GM21619 (cell line): ENCODE data around the gene DDX56.

ENCODE experiments used
- ATAC-seq: cut with Tn5 transposase; IDR thresholded peaks from one replicate; pipeline ENCODE4 v1.9.1; 2021; ENCODE audit not compliant: unreplicated experiment

Gene DDX56, protein sequence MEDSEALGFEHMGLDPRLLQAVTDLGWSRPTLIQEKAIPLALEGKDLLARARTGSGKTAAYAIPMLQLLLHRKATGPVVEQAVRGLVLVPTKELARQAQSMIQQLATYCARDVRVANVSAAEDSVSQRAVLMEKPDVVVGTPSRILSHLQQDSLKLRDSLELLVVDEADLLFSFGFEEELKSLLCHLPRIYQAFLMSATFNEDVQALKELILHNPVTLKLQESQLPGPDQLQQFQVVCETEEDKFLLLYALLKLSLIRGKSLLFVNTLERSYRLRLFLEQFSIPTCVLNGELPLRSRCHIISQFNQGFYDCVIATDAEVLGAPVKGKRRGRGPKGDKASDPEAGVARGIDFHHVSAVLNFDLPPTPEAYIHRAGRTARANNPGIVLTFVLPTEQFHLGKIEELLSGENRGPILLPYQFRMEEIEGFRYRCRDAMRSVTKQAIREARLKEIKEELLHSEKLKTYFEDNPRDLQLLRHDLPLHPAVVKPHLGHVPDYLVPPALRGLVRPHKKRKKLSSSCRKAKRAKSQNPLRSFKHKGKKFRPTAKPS

GRCh38 chr7:44573464-44574286 is at the start of gene DDX56:
DDX56 (minus strand) TSS chr7:44573908; CDS start chr7:44573895, 13 bp downstream.
- peak; percentile 93 for ATAC-seq

DNA sequence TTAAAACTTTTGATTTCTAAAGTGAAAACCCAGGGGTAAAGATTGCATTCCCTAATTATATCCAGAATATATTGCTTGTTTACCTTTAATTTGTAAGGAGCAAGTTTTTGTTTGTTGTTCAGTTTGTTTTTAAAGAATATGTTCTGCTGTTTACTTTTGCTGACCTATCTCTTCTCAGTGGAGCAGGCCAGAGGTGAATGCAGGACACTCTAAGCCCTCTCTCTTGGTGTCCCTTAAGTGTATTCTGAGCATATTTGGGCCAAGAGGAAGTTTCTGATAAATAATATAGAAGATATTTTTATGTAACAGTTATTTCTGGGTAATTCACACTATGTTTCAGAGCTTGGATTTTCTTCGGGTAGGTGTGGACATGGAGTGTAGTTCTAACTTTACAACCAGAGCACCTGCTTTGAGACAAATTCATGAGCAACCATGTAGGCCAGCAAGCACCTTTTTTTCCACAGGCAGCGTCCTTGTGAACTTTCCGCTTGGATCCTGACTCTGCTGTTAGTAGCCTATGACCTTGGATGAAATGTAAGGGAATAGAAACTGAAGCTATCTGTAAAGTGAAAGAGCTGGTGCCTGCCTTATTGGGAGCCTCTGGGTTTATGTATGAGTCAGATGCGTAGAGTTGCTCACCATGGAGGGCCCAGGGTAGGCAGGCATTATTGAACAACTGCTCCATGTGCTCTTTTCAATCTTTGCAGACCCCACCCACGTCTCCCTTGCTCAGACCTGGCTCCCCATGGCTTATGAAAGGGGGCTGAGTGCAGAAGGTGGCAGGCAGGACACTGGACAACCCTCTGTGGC is 48.8 kb upstream of the DDX56 start:
- peak; percentile 78 for ATAC-seq

- no peak for ATAC-seq
These were observed 48.0 kb upstream of the DDX56 start for GRCh38 chr7:44621750-44622103.

DNA sequence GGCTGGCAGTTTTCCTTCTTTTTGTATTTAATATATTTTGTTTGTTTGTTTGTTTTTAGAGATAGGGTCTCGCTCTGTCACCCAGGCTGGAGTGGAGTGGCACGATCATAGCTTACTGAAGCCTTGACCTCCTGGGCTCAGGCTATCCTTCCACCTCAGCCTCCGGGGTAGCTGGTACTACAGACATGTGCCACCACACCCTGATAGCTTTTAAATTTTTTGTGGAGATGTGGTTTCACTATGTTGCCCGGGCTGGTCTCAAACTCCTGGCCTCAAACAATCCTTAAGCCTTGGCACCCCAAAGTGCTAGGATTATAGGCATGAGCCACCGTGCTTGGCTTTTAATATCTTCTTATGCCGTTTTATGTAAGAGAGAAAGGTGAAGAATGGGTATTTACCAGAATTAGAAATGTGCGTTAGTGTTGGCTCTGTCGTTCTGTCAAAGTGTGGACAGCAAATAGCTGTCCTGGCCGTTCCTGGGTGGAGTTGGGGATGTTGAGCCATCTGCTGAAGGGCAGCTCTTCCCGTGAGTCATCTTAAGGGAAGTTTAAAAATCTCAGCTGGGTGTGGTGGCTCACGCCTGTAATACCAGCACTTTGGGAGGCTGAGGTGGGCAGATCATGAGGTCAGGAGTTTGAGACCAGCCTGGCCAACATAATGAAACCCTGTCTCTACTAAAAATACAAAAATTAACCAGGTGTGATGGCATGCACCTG is 47.5 kb upstream of the DDX56 start:
- ATAC-seq: no peak

GRCh38 chr7:44618753-44619152 is 45.0 kb upstream of the DDX56 start:
- no peak for ATAC-seq

- ATAC-seq: no peak
These were observed 44.3 kb upstream of the DDX56 start for GRCh38 chr7:44618045-44618444.

DNA sequence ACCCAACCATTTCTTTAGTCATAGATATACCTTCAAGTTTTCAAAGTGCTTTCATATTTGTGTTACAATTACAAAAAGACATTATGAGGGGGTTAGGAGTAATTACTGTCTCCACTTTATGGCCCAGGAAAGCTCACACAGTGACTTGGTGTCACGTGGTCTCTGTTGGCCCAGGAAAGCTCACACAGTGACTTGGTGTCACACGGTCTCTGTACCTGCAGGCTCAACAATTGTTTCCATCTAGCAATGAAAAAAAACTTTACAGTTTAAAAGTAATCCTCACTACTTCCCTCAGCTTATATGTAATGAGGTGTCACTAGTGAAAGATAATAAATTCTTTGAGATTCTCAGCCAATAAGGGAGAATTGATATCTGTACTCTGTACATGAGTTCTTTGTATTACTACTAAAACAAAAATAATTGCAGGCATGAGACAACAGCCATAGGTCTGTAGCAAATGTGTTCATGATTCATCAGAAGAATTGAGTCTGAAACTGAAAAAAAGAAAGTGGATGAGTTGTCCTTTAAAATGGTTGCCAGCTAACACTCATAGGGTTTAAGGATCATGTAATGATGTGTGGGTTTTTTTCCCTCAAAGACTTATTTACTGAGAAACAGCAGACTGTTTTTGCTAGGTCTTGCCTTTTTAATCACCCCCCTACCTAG is 43.6 kb upstream of the DDX56 start:
- no peak for ATAC-seq

GRCh38 chr7:44616545-44616944 is 42.8 kb upstream of the DDX56 start:
- ATAC-seq: no peak

- ATAC-seq: no peak
These were observed 42.1 kb upstream of the DDX56 start for GRCh38 chr7:44615793-44616192.

- no peak for ATAC-seq
These were observed 41.5 kb upstream of the DDX56 start for GRCh38 chr7:44615149-44615611.

DNA sequence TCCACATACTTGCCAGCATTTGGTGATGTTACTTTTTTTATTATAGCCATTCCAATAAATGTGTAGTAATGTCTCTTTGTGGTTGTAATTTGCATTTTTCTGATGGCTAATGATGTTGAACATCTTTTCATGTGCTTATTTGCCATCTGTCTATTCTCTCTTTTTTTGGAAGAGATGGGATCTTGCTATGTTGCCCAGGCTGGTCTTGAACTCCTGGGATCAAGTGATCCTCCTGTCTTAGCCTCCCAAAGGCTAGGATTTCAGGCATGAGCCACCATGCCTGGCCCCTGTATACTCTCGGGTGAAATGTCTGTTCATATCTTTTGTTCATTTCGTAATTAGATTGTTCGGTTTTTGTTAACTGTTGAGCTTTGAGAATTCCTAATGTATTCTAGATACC is 36.1 kb upstream of the DDX56 start:
- ATAC-seq: no peak

DNA sequence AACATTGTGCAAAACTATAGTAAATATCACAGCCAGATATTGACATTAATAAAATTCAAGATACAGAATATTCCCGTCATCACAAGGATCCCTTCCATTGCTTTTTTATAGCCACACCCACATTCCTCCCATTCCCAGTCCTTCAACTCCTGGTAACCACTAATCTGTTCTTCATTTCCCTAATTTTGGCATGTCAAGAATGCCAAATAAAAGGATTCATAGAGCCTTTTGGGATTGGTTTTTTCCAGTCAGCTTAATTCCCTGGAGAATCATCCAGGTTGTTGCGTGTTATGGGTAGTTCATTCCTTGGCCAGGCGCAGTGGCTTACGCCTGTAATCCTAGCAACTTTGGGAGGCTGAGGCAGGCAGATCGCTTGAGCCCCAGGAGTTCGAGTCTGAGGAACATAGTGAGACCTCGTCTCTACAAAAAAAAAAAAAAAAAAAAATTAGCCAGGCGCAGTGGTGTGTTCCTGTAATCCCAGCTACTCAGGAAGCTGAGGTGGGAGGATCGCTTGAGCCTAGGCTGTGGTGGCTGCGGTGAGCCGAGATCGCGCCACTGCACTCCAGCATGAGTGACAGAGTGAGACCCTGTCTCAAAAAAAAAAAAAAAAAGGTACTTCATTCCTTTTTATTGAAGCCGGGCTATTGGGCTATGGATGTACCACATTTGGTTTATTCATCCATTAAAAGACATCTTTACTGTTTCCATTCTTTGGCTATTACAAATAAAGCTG is 35.4 kb upstream of the DDX56 start:
- no peak for ATAC-seq

DNA sequence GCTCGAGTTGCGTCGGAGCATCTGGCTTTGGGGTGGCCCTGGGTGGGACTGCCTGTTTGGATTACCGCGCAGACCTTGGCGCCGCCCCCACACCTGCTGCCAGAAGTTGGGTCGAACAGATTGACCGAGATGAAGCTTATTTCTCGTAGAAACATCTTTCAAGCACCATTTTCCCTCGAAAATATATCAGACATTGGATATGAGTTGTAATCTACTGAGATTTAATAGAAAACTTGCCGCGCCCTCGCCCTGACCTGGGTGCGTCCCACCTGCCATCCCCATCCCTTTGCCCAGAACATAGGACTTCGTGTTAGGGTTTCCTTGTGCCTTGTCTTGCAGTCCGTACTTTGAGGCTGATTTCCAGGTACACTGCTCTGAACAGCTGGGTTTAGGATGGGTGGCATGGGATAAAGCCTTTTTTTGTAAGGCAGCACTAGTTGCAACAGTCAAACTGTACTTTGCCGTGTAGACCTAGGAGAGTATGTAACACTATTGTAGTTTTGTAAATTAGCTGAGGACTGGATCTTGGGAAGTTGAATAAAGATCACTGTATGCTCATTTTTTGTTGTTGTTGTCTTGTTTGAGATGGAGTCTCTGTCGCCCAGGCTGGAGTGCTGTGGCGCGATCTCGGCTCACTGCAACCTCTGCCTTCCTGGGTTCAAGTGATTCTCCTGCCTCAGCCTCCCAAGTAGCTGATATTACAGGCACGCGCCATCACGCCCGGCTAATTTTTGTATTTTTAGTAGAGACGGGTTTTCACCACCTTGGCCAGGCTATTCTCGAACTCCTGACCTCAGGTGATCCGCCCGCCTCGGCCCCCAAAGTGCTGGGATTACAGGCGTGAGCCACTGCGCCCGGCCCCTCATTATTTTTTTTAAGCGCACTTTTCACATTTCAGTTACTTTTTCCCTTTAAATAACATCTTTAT is 33.7 kb upstream of the DDX56 start:
- no peak for ATAC-seq

DNA sequence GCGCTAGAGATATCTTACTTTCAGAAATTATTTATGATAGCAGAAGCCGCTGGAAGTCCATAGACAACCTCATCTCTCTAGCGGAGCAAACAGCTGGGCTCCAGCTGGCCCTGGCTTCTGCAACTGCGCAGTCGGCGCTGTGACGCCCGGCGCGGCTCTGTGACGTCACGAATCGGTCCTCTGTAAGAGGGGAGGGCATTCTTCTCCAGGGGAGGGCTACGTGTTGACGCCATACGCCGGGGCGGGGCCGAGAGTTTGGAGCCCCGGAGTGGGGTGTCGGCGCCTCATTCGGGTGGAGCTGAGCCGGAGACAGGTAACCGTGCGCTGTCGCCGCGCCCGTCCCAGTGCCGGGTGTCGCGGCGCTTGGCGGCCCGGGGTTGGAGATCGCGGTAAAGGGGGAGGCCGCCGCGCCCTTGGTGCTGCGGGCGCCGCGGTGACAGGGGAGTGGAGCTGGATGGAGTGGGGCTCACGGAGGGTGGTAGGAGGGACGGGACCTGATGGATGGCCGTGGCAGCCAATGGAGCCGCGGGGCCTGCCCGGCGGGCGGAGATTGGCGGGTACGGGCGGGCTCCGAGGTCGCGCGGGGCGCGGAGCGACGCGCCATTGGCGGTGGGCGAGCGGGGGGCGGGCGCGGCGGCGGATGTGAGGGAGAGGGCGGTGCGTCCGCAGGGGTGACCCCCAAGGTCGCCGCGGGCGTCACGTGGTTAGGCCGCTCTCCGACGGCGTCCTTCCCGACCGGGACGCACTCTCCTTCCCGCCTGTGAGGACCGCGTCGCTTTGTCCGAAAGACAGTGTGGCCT is 32.8 kb upstream of the DDX56 start, which contains the start of gene OGDH:
Gene OGDH, plus strand, starts transcription at position 287 of the 800 bp plus-strand sequence. CDS start 17,717 bp downstream, outside the sequence.
- peak; percentile 89 for ATAC-seq

GRCh38 chr7:44604941-44605340 is 31.2 kb upstream of the DDX56 start:
- no peak for ATAC-seq

DNA sequence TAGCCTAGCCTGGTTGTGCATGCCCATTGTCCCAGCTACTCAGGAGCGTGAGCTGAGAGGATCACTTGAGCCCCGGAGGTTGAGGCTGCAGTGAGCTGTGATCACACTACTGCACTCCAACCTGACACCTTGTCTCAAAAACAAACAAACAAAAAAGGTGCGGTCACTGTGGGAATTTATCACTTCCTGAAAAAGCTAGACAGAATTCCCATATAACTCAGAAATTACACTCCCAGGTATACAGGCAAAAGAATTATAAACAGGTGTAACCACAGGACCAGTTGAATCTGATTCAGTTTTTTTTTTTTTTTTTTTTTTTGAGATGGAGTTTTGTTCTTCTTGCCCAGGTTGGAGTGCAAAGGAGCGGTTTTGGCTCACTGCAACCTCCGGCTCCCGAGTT is 29.5 kb upstream of the DDX56 start:
- ATAC-seq: no peak

- ATAC-seq: no peak
These were observed 28.8 kb upstream of the DDX56 start for GRCh38 chr7:44602576-44602910.
